Nephron (organoid): ENCODE data around the gene KCNK3.
"Not testable (repeated sequence)": the region's sequence is repeated elsewhere in the genome, so short reads cannot be mapped to it uniquely, and the experiment has no call there.

ENCODE experiments used
- H3K27ac Mint-ChIP-seq, 3 experiments: 2 replicates each; pipeline ENCODE4 v1.8.0; 2020; ENCODE audit warnings: mixed read lengths in 3 of 3, mild to moderate bottlenecking in 2 of 3, moderate library complexity in 1 of 3
- H3K27me3 Mint-ChIP-seq: 2 replicates; pipeline ENCODE4 v1.8.0; 2021; ENCODE audit warnings: low read depth, mild to moderate bottlenecking, moderate library complexity, mixed read lengths
- H3K36me3 Mint-ChIP-seq: 2 replicates; pipeline ENCODE4 v1.8.0; 2020; ENCODE audit warnings: low read depth, mixed read lengths
- H3K4me1 Mint-ChIP-seq: 2 replicates; pipeline ENCODE4 v1.8.0; 2020; ENCODE audit warnings: mixed read lengths
- H3K4me3 Mint-ChIP-seq, 3 experiments: 2 replicates each; pipeline ENCODE4 v1.8.0; 2020; ENCODE audit warnings: mild to moderate bottlenecking in 3 of 3, mixed read lengths in 3 of 3, moderate library complexity in 2 of 3
- H3K9me3 Mint-ChIP-seq: 2 replicates; pipeline ENCODE4 v1.8.0; 2020; ENCODE audit warnings: mixed read lengths
- TF ChIP-seq, protein P1 (sequence below), 3 experiments: fragments of 200-600 bp; sonication (generic); IDR thresholded peaks; one replicate each; pipeline ENCODE4 v1.5.0; 2021; ENCODE audit warnings: antibody characterized with exemption in 3 of 3; ENCODE audit not compliant: unreplicated experiment in 3 of 3

KCNK3 gene

GRCh38 chr2:26657265-26657664 is 35.3 kb upstream of the KCNK3 start:
- TF ChIP-seq, protein P1, sequence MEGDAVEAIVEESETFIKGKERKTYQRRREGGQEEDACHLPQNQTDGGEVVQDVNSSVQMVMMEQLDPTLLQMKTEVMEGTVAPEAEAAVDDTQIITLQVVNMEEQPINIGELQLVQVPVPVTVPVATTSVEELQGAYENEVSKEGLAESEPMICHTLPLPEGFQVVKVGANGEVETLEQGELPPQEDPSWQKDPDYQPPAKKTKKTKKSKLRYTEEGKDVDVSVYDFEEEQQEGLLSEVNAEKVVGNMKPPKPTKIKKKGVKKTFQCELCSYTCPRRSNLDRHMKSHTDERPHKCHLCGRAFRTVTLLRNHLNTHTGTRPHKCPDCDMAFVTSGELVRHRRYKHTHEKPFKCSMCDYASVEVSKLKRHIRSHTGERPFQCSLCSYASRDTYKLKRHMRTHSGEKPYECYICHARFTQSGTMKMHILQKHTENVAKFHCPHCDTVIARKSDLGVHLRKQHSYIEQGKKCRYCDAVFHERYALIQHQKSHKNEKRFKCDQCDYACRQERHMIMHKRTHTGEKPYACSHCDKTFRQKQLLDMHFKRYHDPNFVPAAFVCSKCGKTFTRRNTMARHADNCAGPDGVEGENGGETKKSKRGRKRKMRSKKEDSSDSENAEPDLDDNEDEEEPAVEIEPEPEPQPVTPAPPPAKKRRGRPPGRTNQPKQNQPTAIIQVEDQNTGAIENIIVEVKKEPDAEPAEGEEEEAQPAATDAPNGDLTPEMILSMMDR (IDR thresholded peaks at IDR 0.05; ENCODE audit: unreplicated experiment in 3 of 3) = no peak
- Mint-ChIP-seq H3K4me1 (peaks cover 13% of the 10 kb centered on the region), H3K36me3 (no peaks in the 10 kb centered on the region), H3K27ac (no peak overlapping the region), H3K9me3 (peaks cover 17% of the 10 kb centered on the region), H3K27me3 (peaks cover 9% of the 10 kb centered on the region), H3K4me3 (no peak overlapping the region)

- peaks cover 9% of the 10 kb centered on the region for H3K27me3 Mint-ChIP-seq
- no peak overlapping the region for H3K27ac Mint-ChIP-seq
- H3K9me3 Mint-ChIP-seq = peaks cover 17% of the 10 kb centered on the region
- H3K36me3 Mint-ChIP-seq = no peaks in the 10 kb centered on the region
- H3K4me1 Mint-ChIP-seq = peaks cover 8% of the 10 kb centered on the region
- H3K4me3 Mint-ChIP-seq = no peak overlapping the region
- TF ChIP-seq, protein P1 (IDR thresholded peaks at IDR 0.05; ENCODE audit: unreplicated experiment in 3 of 3) = no peak
These were observed 33.7 kb upstream of the KCNK3 start for GRCh38 chr2:26658691-26659346.

GRCh38 chr2:26660363-26660962 is 32.1 kb upstream of the KCNK3 start:
- Mint-ChIP-seq H3K27ac (no peak overlapping the region), H3K27me3 (peaks cover 4% of the 10 kb centered on the region), H3K9me3 (peaks cover 22% of the 10 kb centered on the region), H3K4me1 (no peaks in the 10 kb centered on the region), H3K4me3 (no peak overlapping the region), H3K36me3 (no peaks in the 10 kb centered on the region)
- TF ChIP-seq, protein P1 (IDR thresholded peaks at IDR 0.05; ENCODE audit: unreplicated experiment in 3 of 3) = no peak

DNA sequence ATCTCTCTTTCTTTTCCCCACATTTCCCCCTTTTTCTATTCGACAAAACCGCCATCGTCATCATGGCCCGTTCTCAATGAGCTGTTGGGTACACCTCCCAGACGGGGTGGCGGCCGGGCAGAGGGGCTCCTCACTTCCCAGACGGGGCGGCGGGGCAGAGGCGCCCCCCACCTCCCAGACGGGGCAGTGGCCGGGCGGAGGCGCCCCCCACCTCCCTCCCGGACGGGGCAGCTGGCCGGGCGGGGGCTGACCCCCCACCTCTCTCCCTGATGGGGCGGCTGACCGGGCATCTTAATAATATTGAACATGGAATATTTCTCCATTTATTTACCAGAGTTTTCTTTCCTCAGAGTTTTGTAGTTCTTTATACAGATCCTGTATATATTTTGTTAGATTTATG is 27.2 kb upstream of the KCNK3 start:
- Mint-ChIP-seq H3K9me3 (peaks cover 27% of the 10 kb centered on the region), H3K27me3 (peaks cover 23% of the 10 kb centered on the region), H3K4me1 (peaks cover 18% of the 10 kb centered on the region)
- not testable (repeated sequence) for H3K27ac Mint-ChIP-seq, H3K36me3 Mint-ChIP-seq, H3K4me3 Mint-ChIP-seq

DNA sequence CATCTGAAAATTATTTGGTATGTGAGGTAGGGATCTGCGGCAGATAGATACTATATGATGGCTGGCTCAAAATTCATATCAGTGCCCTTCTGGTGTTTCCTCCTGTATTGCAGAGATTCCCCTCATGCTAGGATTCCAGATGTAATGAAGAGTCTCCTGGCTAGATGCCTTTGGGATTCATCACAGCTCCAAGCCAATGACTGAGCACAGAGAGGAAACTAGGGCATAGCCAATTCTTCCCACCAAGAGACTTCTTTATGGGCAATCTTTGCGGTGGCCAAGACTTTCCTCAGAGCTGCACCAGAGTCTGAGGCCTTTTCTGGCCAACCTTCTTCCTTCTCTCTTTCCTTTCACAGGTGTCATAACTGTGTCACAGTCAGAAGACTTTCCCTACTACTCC is 25.9 kb upstream of the KCNK3 start:
- Mint-ChIP-seq H3K27ac (no peak overlapping the region), H3K4me3 (no peak overlapping the region), H3K4me1 (peaks cover 21% of the 10 kb centered on the region), H3K9me3 (peaks cover 15% of the 10 kb centered on the region), H3K36me3 (no peaks in the 10 kb centered on the region), H3K27me3 (peaks cover 19% of the 10 kb centered on the region)
- TF ChIP-seq, protein P1 (IDR thresholded peaks at IDR 0.05; ENCODE audit: unreplicated experiment in 3 of 3) = no peak

GRCh38 chr2:26668041-26668440 is 24.5 kb upstream of the KCNK3 start:
- Mint-ChIP-seq H3K27me3 (peaks cover 28% of the 10 kb centered on the region), H3K4me3 (no peak overlapping the region), H3K9me3 (peaks cover 15% of the 10 kb centered on the region), H3K4me1 (peaks cover 21% of the 10 kb centered on the region), H3K27ac (no peak overlapping the region), H3K36me3 (no peaks in the 10 kb centered on the region)
- TF ChIP-seq, protein P1 (IDR thresholded peaks at IDR 0.05; ENCODE audit: unreplicated experiment in 3 of 3) = no peak
